ENCODE results near the gene PNMT.

- TF ChIP-seq POLR2A (IDR thresholded peaks at IDR 0.05) (no peak), CTCF (IDR thresholded peaks at IDR 0.05) (no peak)
Observed at GRCh38 chr17:39640591-39641031, 27.6 kb upstream of the PNMT start.

Measured in stomach (tissue), 4 donors.